Measurements from ENCODE around the gene SIRT2. TPM values are rescaled to one million over a fixed set of nuclear protein-coding genes. Genes with fewer than 3 reads are reported as not detected.

SIRT2 gene
- total RNA-seq, 1 experiment from 2014 or later, result 162 TPM

GRCh38 chr19:38942471-38943181 is 43.2 kb upstream of the SIRT2 start:
- no peaks in the 10 kb centered on the region for H3K9me3 ChIP-seq (ENCODE audit: control insufficient read depth, insufficient read depth, low read depth, low read length)
- ChIA-PET CTCF (interaction anchor here (0.6 to 1.5 kb wide), 5 partner anchors 33 to 257 kb away, joined by 3 to 6 read pairs (median 5); partner anchors contain the start of gene FBXO17), POLR2A (interaction anchor here (0.6 to 0.7 kb wide), 3 partner anchors 12 to 831 kb away, joined by 3 to 10 read pairs (median 3); partner anchors contain the start of gene MRPS12)
- H3K4me3 ChIP-seq (ENCODE audit: low read depth in 2 of 2, low read length in 2 of 2), result no peak overlapping the region
- DNase-seq (ENCODE audit: low read depth, low spot score) (no peak), ATAC-seq (peak; percentile 36)
- H3K4me1 ChIP-seq (ENCODE audit: control insufficient read depth, insufficient read depth, low read length), result no peaks in the 10 kb centered on the region
- BruUV-seq (replicated peaks), result no TSS peak
- TF ChIP-seq SIN3A (IDR thresholded peaks at IDR 0.05; ENCODE audit: borderline replicate concordance, insufficient read depth, low read depth, low read length) (no peak), CTCF (IDR thresholded peaks at IDR 0.05) (no peak), POLR2AphosphoS5 (IDR thresholded peaks at IDR 0.05; ENCODE audit: low read depth, low read length) (peak; percentile 8; the same call in 1 of the 2 replicates), TCF7L2 (IDR thresholded peaks at IDR 0.05; ENCODE audit: low read depth, low read length) (no peak)
- TF ChIP-seq, protein P1, sequence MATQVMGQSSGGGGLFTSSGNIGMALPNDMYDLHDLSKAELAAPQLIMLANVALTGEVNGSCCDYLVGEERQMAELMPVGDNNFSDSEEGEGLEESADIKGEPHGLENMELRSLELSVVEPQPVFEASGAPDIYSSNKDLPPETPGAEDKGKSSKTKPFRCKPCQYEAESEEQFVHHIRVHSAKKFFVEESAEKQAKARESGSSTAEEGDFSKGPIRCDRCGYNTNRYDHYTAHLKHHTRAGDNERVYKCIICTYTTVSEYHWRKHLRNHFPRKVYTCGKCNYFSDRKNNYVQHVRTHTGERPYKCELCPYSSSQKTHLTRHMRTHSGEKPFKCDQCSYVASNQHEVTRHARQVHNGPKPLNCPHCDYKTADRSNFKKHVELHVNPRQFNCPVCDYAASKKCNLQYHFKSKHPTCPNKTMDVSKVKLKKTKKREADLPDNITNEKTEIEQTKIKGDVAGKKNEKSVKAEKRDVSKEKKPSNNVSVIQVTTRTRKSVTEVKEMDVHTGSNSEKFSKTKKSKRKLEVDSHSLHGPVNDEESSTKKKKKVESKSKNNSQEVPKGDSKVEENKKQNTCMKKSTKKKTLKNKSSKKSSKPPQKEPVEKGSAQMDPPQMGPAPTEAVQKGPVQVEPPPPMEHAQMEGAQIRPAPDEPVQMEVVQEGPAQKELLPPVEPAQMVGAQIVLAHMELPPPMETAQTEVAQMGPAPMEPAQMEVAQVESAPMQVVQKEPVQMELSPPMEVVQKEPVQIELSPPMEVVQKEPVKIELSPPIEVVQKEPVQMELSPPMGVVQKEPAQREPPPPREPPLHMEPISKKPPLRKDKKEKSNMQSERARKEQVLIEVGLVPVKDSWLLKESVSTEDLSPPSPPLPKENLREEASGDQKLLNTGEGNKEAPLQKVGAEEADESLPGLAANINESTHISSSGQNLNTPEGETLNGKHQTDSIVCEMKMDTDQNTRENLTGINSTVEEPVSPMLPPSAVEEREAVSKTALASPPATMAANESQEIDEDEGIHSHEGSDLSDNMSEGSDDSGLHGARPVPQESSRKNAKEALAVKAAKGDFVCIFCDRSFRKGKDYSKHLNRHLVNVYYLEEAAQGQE (IDR thresholded peaks at IDR 0.05; ENCODE audit: insufficient read depth in 1 of 2, low read depth in 2 of 2, low read length in 1 of 2), result 0 out of 4 replicates have a peak, but pooled peaks of 1 of the 2 experiments have one; percentile 47
- H3K27ac ChIP-seq (ENCODE audit: low read length), result no peak overlapping the region
- H3K27me3 ChIP-seq (ENCODE audit: control insufficient read depth, insufficient read depth, low read length), result no peaks in the 10 kb centered on the region
- peaks cover 13% of the 10 kb centered on the region for H3K36me3 ChIP-seq (ENCODE audit: control insufficient read depth, insufficient read depth, low read length)
- in situ Hi-C loops (cut with HindIII; ENCODE audit: low pct_unique_long_range_greater_than_20kb, low sequenced_read_pairs), result no loop called here
- intact Hi-C loops (cut with micrococcal nuclease; ENCODE audit: unreplicated experiment), result loop anchor here (10.0 kb wide), 1 partner anchor 392 kb away; the partner anchor contains the start of gene GMFG

DNA sequence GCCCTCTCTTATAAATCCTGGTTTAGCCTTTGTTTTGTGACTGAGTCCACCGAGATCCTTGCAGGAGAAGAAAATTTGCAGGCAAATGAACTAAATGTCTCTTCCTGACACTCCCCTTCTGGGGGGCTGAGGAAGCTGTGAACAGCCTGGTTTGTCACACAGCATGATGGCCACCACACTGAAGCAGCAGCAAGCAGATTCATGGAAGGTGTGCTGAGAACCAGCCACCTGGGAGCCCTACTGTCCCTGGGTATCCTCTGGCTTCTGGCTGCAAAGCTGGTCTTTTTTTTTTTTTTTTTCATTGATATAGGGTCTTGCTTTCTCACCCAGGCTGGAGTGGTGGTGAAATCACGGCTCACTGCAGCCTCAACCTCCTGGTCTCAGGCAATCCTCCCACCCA is 42.6 kb upstream of the SIRT2 start:
- H3K27me3 ChIP-seq (ENCODE audit: control insufficient read depth, insufficient read depth, low read length), result no peaks in the 10 kb centered on the region
- DNase-seq (ENCODE audit: low read depth, low spot score) (no peak), ATAC-seq (peak; percentile 0; the same call in 1 of the 2 replicates)
- no peaks in the 10 kb centered on the region for H3K9me3 ChIP-seq (ENCODE audit: control insufficient read depth, insufficient read depth, low read depth, low read length)
- peaks cover 12% of the 10 kb centered on the region for H3K36me3 ChIP-seq (ENCODE audit: control insufficient read depth, insufficient read depth, low read length)
- TF ChIP-seq SIN3A (IDR thresholded peaks at IDR 0.05; ENCODE audit: borderline replicate concordance, insufficient read depth, low read depth, low read length) (0 out of 2 replicates have a peak, but pooled peaks have one; percentile 76), CTCF (IDR thresholded peaks at IDR 0.05) (no peak), POLR2AphosphoS5 (IDR thresholded peaks at IDR 0.05; ENCODE audit: low read depth, low read length) (peak; percentile 55; the same call in 1 of the 2 replicates), TCF7L2 (IDR thresholded peaks at IDR 0.05; ENCODE audit: low read depth, low read length) (no peak)
- TF ChIP-seq, protein P1 (IDR thresholded peaks at IDR 0.05; ENCODE audit: insufficient read depth in 1 of 2, low read depth in 2 of 2, low read length in 1 of 2), result no peak
- BruUV-seq (replicated peaks), result no TSS peak
- H3K27ac ChIP-seq (ENCODE audit: low read length), result no peak overlapping the region
- in situ Hi-C loops (cut with HindIII; ENCODE audit: low pct_unique_long_range_greater_than_20kb, low sequenced_read_pairs), result no loop called here
- H3K4me3 ChIP-seq (ENCODE audit: low read depth in 2 of 2, low read length in 2 of 2), result no peak overlapping the region
- intact Hi-C loops (cut with micrococcal nuclease; ENCODE audit: unreplicated experiment), result loop anchor here (10.0 kb wide), 1 partner anchor 393 kb away; the partner anchor contains the start of gene GMFG
- ChIA-PET CTCF (interaction anchor here (0.6 to 1.5 kb wide), 4 partner anchors 14 to 201 kb away, joined by 3 to 6 read pairs (median 4); partner anchors contain the start of gene FBXO17), POLR2A (interaction anchor here (0.6 kb wide), 1 partner anchor 93 kb away, joined by 10 read pairs; no protein-coding TSS in a partner anchor)
- no peaks in the 10 kb centered on the region for H3K4me1 ChIP-seq (ENCODE audit: control insufficient read depth, insufficient read depth, low read length)

Measured in Panc1 (cell line).